GM12892 (cell line): ENCODE measurements around the gene IMP3.

ENCODE experiments used
- POLR2AphosphoS5 ChIP-seq: IDR thresholded peaks from 2 replicates; pipeline ENCODE4 v1.6.1; 2011; ENCODE audit warnings: low read depth, low read length, control low read depth
- TAF1 ChIP-seq: IDR thresholded peaks from 2 replicates; pipeline ENCODE4 v1.6.1; 2011; ENCODE audit warnings: low read depth, mild to moderate bottlenecking, control low read depth, low read length, borderline replicate concordance

DNA sequence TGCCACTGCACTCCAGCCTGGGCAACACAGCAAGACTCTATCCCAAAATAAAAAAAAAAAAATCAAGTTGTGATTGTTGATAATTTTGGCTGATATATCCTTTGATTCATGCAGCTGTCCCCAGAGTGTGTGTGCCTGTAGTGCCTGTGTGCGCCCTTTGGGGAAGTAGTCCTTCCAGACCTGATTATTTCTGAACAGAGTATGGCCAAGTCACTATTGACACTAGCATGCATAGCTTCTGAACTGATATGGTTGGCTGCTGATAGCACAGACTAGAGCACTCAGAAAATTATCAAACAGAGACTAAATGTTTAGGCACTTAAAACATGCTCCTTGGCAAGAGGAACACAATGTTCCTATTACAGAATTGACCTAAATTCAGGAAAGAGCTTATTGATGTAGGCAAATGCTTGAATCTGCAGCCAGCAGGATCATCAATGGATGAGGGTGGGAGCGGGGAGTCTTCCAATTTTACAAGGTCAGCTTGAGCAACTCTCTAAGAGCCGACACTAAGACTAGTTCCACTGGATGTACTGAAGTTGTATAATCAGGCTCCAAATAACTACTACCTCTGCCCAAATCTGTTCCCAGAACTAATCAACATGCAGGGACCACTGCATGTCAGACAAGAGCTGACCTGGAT, 43.2 kb downstream of the IMP3 start:
- TF ChIP-seq TAF1 = no peak
- TF ChIP-seq POLR2AphosphoS5 = no peak
